GM12875 (cell line): ENCODE measurements around the gene MRPS12.
A peak's percentile ranks its signal among the peaks of the same experiment; 100 is the strongest.
"Not testable (repeated sequence)": the region's sequence is repeated elsewhere in the genome, so short reads cannot be mapped to it uniquely, and the experiment has no call there.

Experiments used
- H3K4me3 ChIP-seq: one replicate; pipeline ENCODE4 v1.5.1; 2011; ENCODE audit warnings: low read depth, low read length, control low read depth
- CTCF ChIP-seq: IDR thresholded peaks from 2 replicates; pipeline ENCODE4 v1.5.1; 2011; ENCODE audit warnings: low read depth, mild to moderate bottlenecking, control low read depth, inconsistent platforms, low read length, moderate library complexity, borderline replicate concordance; ENCODE audit not compliant: insufficient read depth

The MRPS12 gene

GRCh38 chr19:38928391-38929001 is 2.2 kb upstream of the MRPS12 start:
- no peak for TF ChIP-seq CTCF
- no peak overlapping the region for H3K4me3 ChIP-seq

GRCh38 chr19:38929929-38930775 is 592 bp upstream of the MRPS12 start, which contains the start of gene SARS2:
SARS2 (minus strand) TSS chr19:38930763; CDS start chr19:38930736, 27 bp downstream.
- TF ChIP-seq CTCF: peak; percentile 99
- H3K4me3 ChIP-seq: peak within 1 kb of the TSS; percentile 67

GRCh38 chr19:38931521-38931793 is 713 bp downstream of the MRPS12 start:
- peak overlapping the region; percentile 63 for H3K4me3 ChIP-seq
- TF ChIP-seq CTCF: no peak

DNA sequence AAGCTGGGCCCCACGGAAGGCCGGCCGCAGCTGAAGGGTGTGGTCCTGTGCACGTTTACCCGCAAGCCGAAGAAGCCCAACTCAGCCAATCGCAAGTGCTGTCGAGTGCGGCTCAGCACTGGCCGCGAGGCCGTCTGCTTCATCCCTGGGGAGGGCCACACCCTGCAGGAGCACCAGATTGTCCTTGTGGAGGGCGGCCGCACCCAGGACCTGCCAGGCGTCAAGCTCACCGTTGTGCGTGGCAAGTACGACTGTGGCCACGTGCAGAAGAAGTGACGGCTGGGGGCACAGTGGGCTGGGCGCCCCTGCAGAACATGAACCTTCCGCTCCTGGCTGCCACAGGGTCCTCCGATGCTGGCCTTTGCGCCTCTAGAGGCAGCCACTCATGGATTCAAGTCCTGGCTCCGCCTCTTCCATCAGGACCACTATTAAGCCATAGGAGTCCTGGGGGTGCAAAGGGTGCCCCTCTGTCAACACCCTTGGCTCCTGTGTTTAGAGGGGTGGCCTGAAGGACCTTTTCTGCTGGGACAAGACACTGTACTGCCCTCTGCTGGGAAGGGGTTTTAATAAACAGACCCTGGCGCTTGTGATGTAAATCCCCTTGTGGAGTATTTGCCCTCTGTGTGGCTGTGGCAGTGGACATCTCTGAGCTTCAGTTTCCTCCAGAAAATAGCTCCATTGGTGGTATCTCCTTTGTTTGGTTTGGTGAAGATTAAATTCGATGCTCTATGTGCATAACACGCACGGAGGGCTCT is 1.9 kb downstream of the MRPS12 start:
- no peak overlapping the region for H3K4me3 ChIP-seq

GRCh38 chr19:38933544-38933943 is 2.8 kb downstream of the MRPS12 start:
- H3K4me3 ChIP-seq: no peak overlapping the region
- no peak for TF ChIP-seq CTCF

More for the DNA sequence above, 1.9 kb downstream of the MRPS12 start:
- TF ChIP-seq CTCF: peak; percentile 53; the same call in 1 of the 2 replicates

DNA sequence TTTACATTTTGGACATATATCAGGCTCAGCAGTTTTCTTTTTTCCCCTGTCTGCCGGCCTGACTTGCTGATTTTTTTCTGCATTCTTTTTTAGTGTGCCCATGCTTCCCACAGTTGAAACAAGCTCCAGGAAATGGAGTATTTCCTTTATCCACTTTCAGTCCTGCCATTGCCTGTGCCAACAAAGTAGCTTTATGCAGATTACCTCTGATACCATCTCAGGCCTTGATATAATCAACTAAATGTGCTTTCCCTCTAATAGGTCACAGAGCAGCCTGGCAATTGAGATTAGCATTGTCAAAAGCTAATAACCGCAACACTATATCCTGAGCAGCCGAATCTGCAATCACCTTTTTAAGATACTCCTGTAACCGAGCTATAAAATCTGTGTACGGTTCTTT is 9.2 kb downstream of the MRPS12 start:
- H3K4me3 ChIP-seq: no peak overlapping the region
- TF ChIP-seq CTCF: no peak

DNA sequence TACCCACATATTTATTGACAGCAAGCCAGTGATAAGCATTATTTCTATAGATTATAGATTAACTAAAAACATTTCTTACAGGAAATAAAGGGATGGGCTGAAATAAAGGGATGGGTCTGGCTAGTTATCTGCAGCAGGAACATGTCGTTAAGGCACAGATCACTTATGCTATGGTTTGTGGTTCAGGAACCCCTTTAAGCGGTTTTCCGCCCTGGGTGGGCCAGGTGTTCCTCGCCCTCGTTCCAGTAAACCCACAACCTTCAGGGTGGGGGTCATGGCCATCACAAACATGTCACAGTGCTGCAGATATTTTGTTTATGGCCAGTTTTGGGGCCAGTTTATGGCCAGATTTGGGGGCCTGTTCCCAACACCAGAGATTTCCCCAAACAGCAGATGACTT is 10.7 kb downstream of the MRPS12 start:
- H3K4me3 ChIP-seq: not testable (repeated sequence)
